HG03135 (cell line): Measurements from ENCODE around the gene PCDHA7.
"Not testable (repeated sequence)": the region's sequence is repeated elsewhere in the genome, so short reads cannot be mapped to it uniquely, and the experiment has no call there.

Experiments
- ATAC-seq: cut with Tn5 transposase; IDR thresholded peaks from one replicate; pipeline ENCODE4 v1.9.1; 2021; ENCODE audit warnings: mild to moderate bottlenecking, moderate library complexity; ENCODE audit not compliant: unreplicated experiment

Gene PCDHA7

GRCh38 chr5:140822969-140823368 is 11.1 kb upstream of the PCDHA7 start:
- ATAC-seq = not testable (repeated sequence)

GRCh38 chr5:140823475-140823874 is 10.6 kb upstream of the PCDHA7 start:
- ATAC-seq = no peak

GRCh38 chr5:140827704-140828361 is 6.2 kb upstream of the PCDHA7 start, which contains the start of gene PCDHA6:
TSS of gene PCDHA6 (plus strand) at chr5:140827960. CDS start at chr5:140828092, 132 bp downstream.
- ATAC-seq = no peak

GRCh38 chr5:140828362-140828737 is 5.7 kb upstream of the PCDHA7 start:
- no peak for ATAC-seq

- not testable (repeated sequence) for ATAC-seq
Measured at GRCh38 chr5:140829511-140830501, 4.3 kb upstream of the PCDHA7 start.

- not testable (repeated sequence) for ATAC-seq
Measured at GRCh38 chr5:140834439-140835008, 455 bp downstream of the PCDHA7 start.

GRCh38 chr5:140835622-140836510 is 1.8 kb downstream of the PCDHA7 start:
- no peak for ATAC-seq

- no peak for ATAC-seq
Measured at GRCh38 chr5:140840978-140841962, 7.2 kb downstream of the PCDHA7 start, which contains the start of gene PCDHA8. TSS of gene PCDHA8 (plus strand) at chr5:140841187. CDS start at chr5:140841322, 135 bp downstream.

- ATAC-seq = no peak
Measured at GRCh38 chr5:140842798-140843733, 9.0 kb downstream of the PCDHA7 start.

- ATAC-seq = not testable (repeated sequence)
Measured at GRCh38 chr5:140848139-140849102, 14.4 kb downstream of the PCDHA7 start, which contains the start of gene PCDHA9. TSS of gene PCDHA9 (plus strand) at chr5:140848382. CDS start at chr5:140848496, 114 bp downstream.

GRCh38 chr5:140849831-140850634 is 16.0 kb downstream of the PCDHA7 start:
- ATAC-seq = not testable (repeated sequence)

GRCh38 chr5:140855772-140856674 is 22.0 kb downstream of the PCDHA7 start, which contains the start of gene PCDHA10:
TSS of gene PCDHA10 (plus strand) at chr5:140855897. CDS start at chr5:140856049, 152 bp downstream.
- ATAC-seq = no peak

GRCh38 chr5:140857177-140857986 is 23.3 kb downstream of the PCDHA7 start:
- no peak for ATAC-seq

GRCh38 chr5:140857987-140858240 is 23.8 kb downstream of the PCDHA7 start:
- ATAC-seq = no peak
